Prostate gland (tissue), 2 donors: Measurements from ENCODE around the gene CFAP46. TPM values are rescaled to one million over a fixed set of nuclear protein-coding genes. Genes with fewer than 3 reads are reported as not detected.
"Not testable (repeated sequence)": the region's sequence is repeated elsewhere in the genome, so short reads cannot be mapped to it uniquely, and the experiment has no call there.

Source experiments
- DNase-seq: peaks from one replicate; pipeline ENCODE4 v3.0.0-alpha.2; 2019; ENCODE audit warnings: low spot score
- H3K27ac ChIP-seq, 2 donors: fragments of 200-600 bp; sonication (generic); 2 replicates each; pipeline ENCODE4 v1.5.1; 2017 to 2019
- H3K27me3 ChIP-seq: fragments of 200-600 bp; sonication (generic); replicated peaks from 2 replicates; pipeline ENCODE4 v1.5.1; 2019; ENCODE audit not compliant: insufficient read depth
- H3K36me3 ChIP-seq, 2 donors: fragments of 200-600 bp; sonication (generic); 1 replicate in 1 of 2; 2 replicates in 1 of 2; pipeline versions ENCODE4 v1.5.1 to v1.8.1; 2017 to 2019
- H3K4me1 ChIP-seq: fragments of 200-600 bp; sonication (generic); replicated peaks from 2 replicates; pipeline ENCODE4 v1.5.1; 2019
- H3K4me3 ChIP-seq, 2 donors: fragments of 200-600 bp; sonication (generic); 2 replicates each; pipeline ENCODE4 v1.5.1; 2017 to 2019
- H3K9me3 ChIP-seq: fragments of 200-600 bp; sonication (generic); 2 replicates; pipeline ENCODE4 v1.5.1; 2017
- CTCF ChIP-seq, 4 experiments: fragments of 200-600 bp in 2 of 4; fragments of 450-650 bp in 2 of 4; sonication (generic) in 2 of 4; IDR thresholded peaks; 1 replicate in 3 of 4; 2 replicates in 1 of 4; pipeline ENCODE4 v1.5.1; 2016 to 2019; ENCODE audit warnings: antibody characterized with exemption in 4 of 4, mild to moderate bottlenecking in 2 of 4, moderate library complexity in 2 of 4
- POLR2A ChIP-seq: fragments of 450-650 bp; IDR thresholded peaks from one replicate; pipeline ENCODE4 v1.6.1; 2016; ENCODE audit warnings: antibody characterized with exemption, mild to moderate bottlenecking
- POLR2AphosphoS5 ChIP-seq: sonication (generic); formaldehyde crosslinking; IDR thresholded peaks from one replicate; pipeline ENCODE4 v1.6.1; 2017; ENCODE audit warnings: antibody characterized with exemption
- WGBS: methylation state at CpG from one replicate; pipeline ENCODE4 v1.1.5; 2018; 5-methylcytosine and 5-hydroxymethylcytosine counted together
- intact Hi-C: fragments of 100-400 bp; cut with DNase I; formaldehyde crosslinking; loops from one replicate; pipeline ENCODE4 v1.14.2; 2022
- total RNA-seq, 2 donors: library from RNA; depleted of rRNA; stranded (reverse); fragments of >200 nt; gene quantifications; one replicate each; pipeline ENCODE4 v1.1.0, GENCODE V29; 2016

The CFAP46 gene
- total RNA-seq, 2 donors from 2014 or later: 1.4 to 9.3 TPM

GRCh38 chr10:132793213-132793612, 149.2 kb downstream of the CFAP46 start:
- Histone ChIP-seq H3K36me3 (no peaks in the 10 kb centered on the region), H3K27me3 (peaks cover 8% of the 10 kb centered on the region), H3K27ac (no peak overlapping the region), H3K9me3 (no peaks in the 10 kb centered on the region), H3K4me3 (no peak overlapping the region), H3K4me1 (no peaks in the 10 kb centered on the region)
- intact Hi-C loops: no loop called here
- TF ChIP-seq POLR2A (no peak), POLR2AphosphoS5 (no peak), CTCF (IDR thresholded peaks at IDR 0.05) (no peak)
- no peak for DNase-seq
- WGBS: 90% methylated on average over 8 of the region's 9 CpGs

GRCh38 chr10:132792796-132793195, 149.6 kb downstream of the CFAP46 start:
- peaks cover 4% of the 10 kb centered on the region for H3K4me1 ChIP-seq
- no peaks in the 10 kb centered on the region for H3K36me3 ChIP-seq
- H3K27ac ChIP-seq: no peak overlapping the region
- TF ChIP-seq POLR2AphosphoS5 (no peak), POLR2A (no peak), CTCF (IDR thresholded peaks at IDR 0.05) (no peak)
- H3K9me3 ChIP-seq: no peaks in the 10 kb centered on the region
- H3K4me3 ChIP-seq: no peak overlapping the region
- H3K27me3 ChIP-seq: peaks cover 10% of the 10 kb centered on the region
- DNase-seq: no peak
- 88% methylated on average over 17 of the region's 17 CpGs for WGBS
- intact Hi-C loops: no loop called here

- H3K27me3 ChIP-seq: peaks cover 16% of the 10 kb centered on the region
Observed at GRCh38 chr10:132792099-132792498, 150.3 kb downstream of the CFAP46 start.

GRCh38 chr10:132790934-132791829, 151.2 kb downstream of the CFAP46 start:
- H3K9me3 ChIP-seq: no peaks in the 10 kb centered on the region
- DNase-seq: no peak
- H3K27me3 ChIP-seq: peaks cover 25% of the 10 kb centered on the region
- 63% methylated on average over 30 of the region's 31 CpGs for WGBS
- H3K4me1 ChIP-seq: peaks cover 15% of the 10 kb centered on the region
- TF ChIP-seq POLR2A: no peak
- TF ChIP-seq POLR2AphosphoS5: no peak
- no peak for TF ChIP-seq CTCF (IDR thresholded peaks at IDR 0.05)
- intact Hi-C loops: no loop called here
- no peak overlapping the region for H3K4me3 ChIP-seq
- no peak overlapping the region for H3K27ac ChIP-seq
- no peaks in the 10 kb centered on the region for H3K36me3 ChIP-seq

More at GRCh38 chr10:132792099-132792498, 150.3 kb downstream of the CFAP46 start:
- H3K4me1 ChIP-seq: peaks cover 10% of the 10 kb centered on the region
- H3K36me3 ChIP-seq, H3K4me3 ChIP-seq, DNase-seq, H3K27ac ChIP-seq, intact Hi-C loops, H3K9me3 ChIP-seq: not testable (repeated sequence)
- 93% methylated on average over 32 of the region's 33 CpGs for WGBS

- no peak overlapping the region for H3K4me3 ChIP-seq
- H3K9me3 ChIP-seq: no peaks in the 10 kb centered on the region
- intact Hi-C loops: no loop called here
- TF ChIP-seq CTCF (IDR thresholded peaks at IDR 0.05) (no peak), POLR2AphosphoS5 (no peak), POLR2A (no peak)
- WGBS: 63% methylated on average over 7 of the region's 7 CpGs
- H3K4me1 ChIP-seq: peaks cover 15% of the 10 kb centered on the region
- DNase-seq: no peak
- no peaks in the 10 kb centered on the region for H3K36me3 ChIP-seq
- H3K27me3 ChIP-seq: peaks cover 25% of the 10 kb centered on the region
- H3K27ac ChIP-seq: no peak overlapping the region
Observed at GRCh38 chr10:132790470-132790869, 151.9 kb downstream of the CFAP46 start.
